Measurements from ENCODE around the gene PRODH2. TPM values are rescaled to one million over a fixed set of nuclear protein-coding genes. Genes with fewer than 3 reads are reported as not detected.
A peak's percentile ranks its signal among the peaks of the same experiment; 100 is the strongest.

The PRODH2 gene
- total and polyA plus RNA-seq, 2 of the 13 experiments (the other 11 are each of a cell fraction or from before 2014, with no cell fraction given) = 86.7 to 118 TPM

DNA sequence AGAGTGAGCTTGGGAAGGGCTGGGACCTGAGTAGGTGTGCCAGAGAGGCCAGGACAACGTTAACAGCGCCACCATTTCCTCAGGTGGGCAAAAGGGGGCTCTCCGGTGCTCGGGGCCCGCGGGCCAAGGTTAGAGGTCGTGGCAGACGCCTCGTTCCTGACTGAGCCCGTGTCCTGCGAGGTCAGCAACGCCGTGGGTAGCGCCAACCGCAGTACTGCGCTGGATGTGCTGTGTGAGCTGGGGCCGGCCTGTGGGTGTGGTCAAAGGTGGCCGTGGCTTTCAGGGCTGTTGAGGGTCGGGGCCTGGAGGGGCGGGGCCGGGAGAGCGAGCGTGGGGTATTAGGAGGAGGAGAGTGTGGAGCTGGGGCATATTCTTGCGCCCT lies 47.8 kb upstream of the PRODH2 start:
- POLR2A ChIA-PET = interaction anchor here (1.1 kb wide), 1 partner anchor 112 kb away, joined by 3 read pairs; the partner anchor contains the start of gene LIN37
- peaks cover 8 to 45% of the 10 kb centered on the region in 2 experiments for H3K27me3 ChIP-seq (ENCODE audit: control insufficient read depth in 1 of 2, insufficient read depth in 2 of 2, low read length in 2 of 2)

More for the DNA sequence above, 47.8 kb upstream of the PRODH2 start:
- H3K4me2 ChIP-seq (ENCODE audit: low read depth, low read length) = peak overlapping the region; percentile 92
- ATAC-seq = no peak
- no peaks in the 10 kb centered on the region for H3K9me3 ChIP-seq (ENCODE audit: low read length)
- H4K20me1 ChIP-seq (ENCODE audit: insufficient read depth, low read length) = no peaks in the 10 kb centered on the region
- WGBS (ENCODE audit: low lambda C conversion rate) = 26% methylated on average over 21 of the region's 24 CpGs
- in situ Hi-C loops (cut with HindIII; ENCODE audit: extremely low pct_ligation_motif_present, low pct_unique_long_range_greater_than_20kb) = no loop called here
- H3K27ac ChIP-seq (ENCODE audit: extremely low read length, insufficient read depth, low read length) = no peak overlapping the region
- CTCF ChIA-PET (ENCODE audit: low intra/inter-chr PET ratio, low total read pairs) = no interaction called here
- DNase-seq (ENCODE audit: low spot score) = no peak
- no peaks in the 10 kb centered on the region for H3K79me2 ChIP-seq (ENCODE audit: insufficient read depth, low read length)
- peaks cover 45% of the 10 kb centered on the region for H3K4me1 ChIP-seq (ENCODE audit: insufficient read depth, low read length)
- H3K36me3 ChIP-seq (replicated peaks in 1 of 2; ENCODE audit: control insufficient read depth in 1 of 2, insufficient read depth in 2 of 2, low read length in 2 of 2) = no peaks in the 10 kb centered on the region
- no TSS peak for BruUV-seq (replicated peaks)
- no peak overlapping the region for H2AFZ ChIP-seq (ENCODE audit: low read length)
- FAIRE-seq = no peak
- intact Hi-C loops (cut with micrococcal nuclease; ENCODE audit: unreplicated experiment) = loop anchor here (5.0 kb wide), 1 partner anchor 48 kb away; the partner anchor contains the start of gene PRODH2
- H3K9ac ChIP-seq (ENCODE audit: insufficient read depth, low read depth, low read length) = no peak overlapping the region
- TF ChIP-seq, protein P1, sequence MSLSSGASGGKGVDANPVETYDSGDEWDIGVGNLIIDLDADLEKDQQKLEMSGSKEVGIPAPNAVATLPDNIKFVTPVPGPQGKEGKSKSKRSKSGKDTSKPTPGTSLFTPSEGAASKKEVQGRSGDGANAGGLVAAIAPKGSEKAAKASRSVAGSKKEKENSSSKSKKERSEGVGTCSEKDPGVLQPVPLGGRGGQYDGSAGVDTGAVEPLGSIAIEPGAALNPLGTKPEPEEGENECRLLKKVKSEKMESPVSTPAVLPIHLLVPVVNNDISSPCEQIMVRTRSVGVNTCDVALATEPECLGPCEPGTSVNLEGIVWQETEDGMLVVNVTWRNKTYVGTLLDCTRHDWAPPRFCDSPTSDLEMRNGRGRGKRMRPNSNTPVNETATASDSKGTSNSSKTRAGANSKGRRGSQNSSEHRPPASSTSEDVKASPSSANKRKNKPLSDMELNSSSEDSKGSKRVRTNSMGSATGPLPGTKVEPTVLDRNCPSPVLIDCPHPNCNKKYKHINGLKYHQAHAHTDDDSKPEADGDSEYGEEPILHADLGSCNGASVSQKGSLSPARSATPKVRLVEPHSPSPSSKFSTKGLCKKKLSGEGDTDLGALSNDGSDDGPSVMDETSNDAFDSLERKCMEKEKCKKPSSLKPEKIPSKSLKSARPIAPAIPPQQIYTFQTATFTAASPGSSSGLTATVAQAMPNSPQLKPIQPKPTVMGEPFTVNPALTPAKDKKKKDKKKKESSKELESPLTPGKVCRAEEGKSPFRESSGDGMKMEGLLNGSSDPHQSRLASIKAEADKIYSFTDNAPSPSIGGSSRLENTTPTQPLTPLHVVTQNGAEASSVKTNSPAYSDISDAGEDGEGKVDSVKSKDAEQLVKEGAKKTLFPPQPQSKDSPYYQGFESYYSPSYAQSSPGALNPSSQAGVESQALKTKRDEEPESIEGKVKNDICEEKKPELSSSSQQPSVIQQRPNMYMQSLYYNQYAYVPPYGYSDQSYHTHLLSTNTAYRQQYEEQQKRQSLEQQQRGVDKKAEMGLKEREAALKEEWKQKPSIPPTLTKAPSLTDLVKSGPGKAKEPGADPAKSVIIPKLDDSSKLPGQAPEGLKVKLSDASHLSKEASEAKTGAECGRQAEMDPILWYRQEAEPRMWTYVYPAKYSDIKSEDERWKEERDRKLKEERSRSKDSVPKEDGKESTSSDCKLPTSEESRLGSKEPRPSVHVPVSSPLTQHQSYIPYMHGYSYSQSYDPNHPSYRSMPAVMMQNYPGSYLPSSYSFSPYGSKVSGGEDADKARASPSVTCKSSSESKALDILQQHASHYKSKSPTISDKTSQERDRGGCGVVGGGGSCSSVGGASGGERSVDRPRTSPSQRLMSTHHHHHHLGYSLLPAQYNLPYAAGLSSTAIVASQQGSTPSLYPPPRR (CRISPR knock-in tag; IDR thresholded peaks at IDR 0.05; ENCODE audit: borderline replicate concordance) = no peak
- TF ChIP-seq GATA4 (IDR thresholded peaks at IDR 0.05; ENCODE audit: borderline replicate concordance, low read depth) (no peak), MAFF (IDR thresholded peaks at IDR 0.05; ENCODE audit: low read depth, low read length) (no peak), SP140L (CRISPR knock-in tag; IDR thresholded peaks at IDR 0.05; ENCODE audit: borderline replicate concordance) (no peak), HOXA3 (CRISPR knock-in tag; IDR thresholded peaks at IDR 0.05) (peak; percentile 5; the same call in 1 of the 2 replicates), AHR (CRISPR knock-in tag; IDR thresholded peaks at IDR 0.05) (no peak), HNRNPK (IDR thresholded peaks at IDR 0.05; ENCODE audit: low read depth, low read length, poor library complexity, severe bottlenecking) (no peak), IRX3 (CRISPR knock-in tag; IDR thresholded peaks at IDR 0.05; ENCODE audit: borderline replicate concordance, low read depth) (no peak), ZNF674 (CRISPR knock-in tag; IDR thresholded peaks at IDR 0.05; ENCODE audit: low read depth) (no peak)
- TF ChIP-seq, protein P2, sequence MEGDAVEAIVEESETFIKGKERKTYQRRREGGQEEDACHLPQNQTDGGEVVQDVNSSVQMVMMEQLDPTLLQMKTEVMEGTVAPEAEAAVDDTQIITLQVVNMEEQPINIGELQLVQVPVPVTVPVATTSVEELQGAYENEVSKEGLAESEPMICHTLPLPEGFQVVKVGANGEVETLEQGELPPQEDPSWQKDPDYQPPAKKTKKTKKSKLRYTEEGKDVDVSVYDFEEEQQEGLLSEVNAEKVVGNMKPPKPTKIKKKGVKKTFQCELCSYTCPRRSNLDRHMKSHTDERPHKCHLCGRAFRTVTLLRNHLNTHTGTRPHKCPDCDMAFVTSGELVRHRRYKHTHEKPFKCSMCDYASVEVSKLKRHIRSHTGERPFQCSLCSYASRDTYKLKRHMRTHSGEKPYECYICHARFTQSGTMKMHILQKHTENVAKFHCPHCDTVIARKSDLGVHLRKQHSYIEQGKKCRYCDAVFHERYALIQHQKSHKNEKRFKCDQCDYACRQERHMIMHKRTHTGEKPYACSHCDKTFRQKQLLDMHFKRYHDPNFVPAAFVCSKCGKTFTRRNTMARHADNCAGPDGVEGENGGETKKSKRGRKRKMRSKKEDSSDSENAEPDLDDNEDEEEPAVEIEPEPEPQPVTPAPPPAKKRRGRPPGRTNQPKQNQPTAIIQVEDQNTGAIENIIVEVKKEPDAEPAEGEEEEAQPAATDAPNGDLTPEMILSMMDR (CRISPR knock-in tag; IDR thresholded peaks at IDR 0.05) = 0 out of 2 replicates have a peak, but pooled peaks have one; percentile 7
- TF ChIP-seq, protein P3, sequence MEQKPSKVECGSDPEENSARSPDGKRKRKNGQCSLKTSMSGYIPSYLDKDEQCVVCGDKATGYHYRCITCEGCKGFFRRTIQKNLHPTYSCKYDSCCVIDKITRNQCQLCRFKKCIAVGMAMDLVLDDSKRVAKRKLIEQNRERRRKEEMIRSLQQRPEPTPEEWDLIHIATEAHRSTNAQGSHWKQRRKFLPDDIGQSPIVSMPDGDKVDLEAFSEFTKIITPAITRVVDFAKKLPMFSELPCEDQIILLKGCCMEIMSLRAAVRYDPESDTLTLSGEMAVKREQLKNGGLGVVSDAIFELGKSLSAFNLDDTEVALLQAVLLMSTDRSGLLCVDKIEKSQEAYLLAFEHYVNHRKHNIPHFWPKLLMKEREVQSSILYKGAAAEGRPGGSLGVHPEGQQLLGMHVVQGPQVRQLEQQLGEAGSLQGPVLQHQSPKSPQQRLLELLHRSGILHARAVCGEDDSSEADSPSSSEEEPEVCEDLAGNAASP (CRISPR knock-in tag; IDR thresholded peaks at IDR 0.05; ENCODE audit: borderline replicate concordance) = no peak
- peak overlapping the region; percentile 41 to 70 (median 50); a peak in 5 of 6 replicates for H3K4me3 ChIP-seq (replicated peaks in 1 of 3; ENCODE audit: insufficient read depth in 1 of 3, low read depth in 2 of 3, low read length in 3 of 3)
